ENCODE data around the gene CSPG4.

GRCh38 chr15:75732809-75733451 lies 20.3 kb upstream of the CSPG4 start:
- TF ChIP-seq CTCF (IDR thresholded peaks at IDR 0.05; ENCODE audit: control extremely low read depth in 1 of 3, insufficient read depth in 1 of 3, low read depth in 1 of 3, low read length in 3 of 3) (peak; percentile 81 to 91 (median 89)), RAD21 (IDR thresholded peaks at IDR 0.05 in 1 of 2, conservative IDR thresholded peaks at IDR 0.05 in 1 of 2; ENCODE audit: low read depth in 2 of 2, low read length in 2 of 2) (peak; percentile 54 to 69), EP300 (IDR thresholded peaks at IDR 0.05; ENCODE audit: borderline replicate concordance in 1 of 2, low read depth in 2 of 2, low read length in 2 of 2) (no peak), JUN (IDR thresholded peaks at IDR 0.05; ENCODE audit: low read depth, low read length) (no peak), ATF3 (IDR thresholded peaks at IDR 0.05; ENCODE audit: insufficient read depth, low read depth, low read length) (no peak), USF2 (IDR thresholded peaks at IDR 0.05; ENCODE audit: low read length) (no peak), EZH2 (IDR thresholded peaks at IDR 0.05; ENCODE audit: low read depth, low read length, severe bottlenecking) (no peak), MAX (IDR thresholded peaks at IDR 0.05) (no peak), FOSL1 (IDR thresholded peaks at IDR 0.05; ENCODE audit: insufficient read depth, low read depth, low read length) (no peak), EGR1 (IDR thresholded peaks at IDR 0.05; ENCODE audit: borderline replicate concordance, low read depth, low read length) (no peak), PHF8 (conservative IDR thresholded peaks at IDR 0.05; ENCODE audit: low read depth, low read length) (no peak), SUZ12 (IDR thresholded peaks at IDR 0.05; ENCODE audit: low read length) (no peak), SP1 (IDR thresholded peaks at IDR 0.05; ENCODE audit: low read depth, low read length) (no peak)

All from H1 (cell line).